ENCODE results near the gene NGB.

The NGB gene

DNA sequence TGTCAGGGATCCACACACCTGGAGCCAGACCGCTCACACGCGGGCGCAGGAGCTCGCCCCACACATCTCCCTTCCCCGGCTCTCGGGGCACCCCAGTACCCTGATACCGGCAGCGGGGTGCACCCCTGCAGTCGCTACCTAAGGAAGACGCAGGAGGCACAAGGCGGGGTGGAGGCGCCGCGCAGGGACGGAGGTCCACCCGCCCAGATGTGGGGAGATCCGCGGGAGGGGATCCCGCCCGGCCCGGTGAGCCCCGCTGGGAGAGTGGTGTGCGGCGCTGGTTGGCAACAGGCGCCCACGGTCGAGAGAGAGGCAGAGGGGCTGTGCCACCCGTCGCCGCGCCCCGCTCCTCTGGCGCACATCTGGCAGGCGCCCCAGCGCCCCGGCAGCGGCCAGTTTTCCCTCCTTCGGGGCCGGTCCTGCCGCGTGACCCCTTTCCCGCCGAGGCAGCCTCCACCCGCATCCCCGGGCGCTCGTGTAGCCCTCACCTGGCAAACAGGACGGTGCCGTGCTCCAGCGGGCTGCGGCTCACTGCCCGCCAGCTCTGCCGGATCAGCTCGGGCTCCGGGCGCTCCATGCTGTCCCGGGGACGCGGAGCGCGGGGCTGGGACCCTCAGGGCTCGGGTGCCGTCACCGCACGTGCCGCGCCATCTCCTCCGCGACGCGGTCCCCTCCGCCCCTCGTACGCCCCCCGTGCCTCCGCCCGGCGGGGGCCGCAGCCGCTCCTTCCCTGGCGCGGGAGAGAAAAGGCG is 469 bp downstream of the NGB start:
- no peak for DNase-seq (ENCODE audit: extremely low read depth, low read depth)
- TF ChIP-seq CTCF (IDR thresholded peaks at IDR 0.05; ENCODE audit: low read depth, low read length), result no peak

DNA sequence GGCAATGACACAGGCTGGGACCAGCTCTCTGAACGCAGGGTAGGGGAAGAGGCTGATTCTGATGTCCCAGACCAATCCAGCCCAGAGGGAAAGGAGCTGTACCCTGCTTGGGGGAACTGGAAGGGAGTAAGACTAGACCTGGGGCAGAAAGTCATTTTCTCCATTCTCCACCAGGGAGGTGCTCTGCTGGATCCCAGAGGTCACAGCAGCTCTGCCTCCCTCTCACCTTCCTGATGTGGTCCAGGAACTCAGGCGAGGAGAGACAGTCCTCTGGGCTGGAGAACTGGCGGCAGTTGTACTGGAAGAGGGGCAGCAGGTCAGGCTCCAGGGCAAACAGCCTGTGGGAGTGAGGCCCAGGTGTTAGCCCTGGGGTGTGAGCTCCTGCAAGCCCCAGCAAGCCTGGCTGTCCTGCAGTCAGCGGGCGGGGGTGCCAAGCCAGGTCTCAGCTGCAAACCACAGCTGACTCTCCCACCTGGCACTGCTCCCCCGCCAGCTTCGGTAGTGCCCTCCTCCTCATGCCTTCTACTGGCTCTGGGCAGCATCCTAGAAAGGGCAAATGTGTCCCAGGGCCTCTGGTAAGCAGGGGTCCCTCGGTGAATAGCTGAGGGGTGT is 1.9 kb downstream of the NGB start:
- DNase-seq (ENCODE audit: extremely low read depth, low read depth), result no peak
- no peak for TF ChIP-seq CTCF (IDR thresholded peaks at IDR 0.05; ENCODE audit: low read depth, low read length)

DNA sequence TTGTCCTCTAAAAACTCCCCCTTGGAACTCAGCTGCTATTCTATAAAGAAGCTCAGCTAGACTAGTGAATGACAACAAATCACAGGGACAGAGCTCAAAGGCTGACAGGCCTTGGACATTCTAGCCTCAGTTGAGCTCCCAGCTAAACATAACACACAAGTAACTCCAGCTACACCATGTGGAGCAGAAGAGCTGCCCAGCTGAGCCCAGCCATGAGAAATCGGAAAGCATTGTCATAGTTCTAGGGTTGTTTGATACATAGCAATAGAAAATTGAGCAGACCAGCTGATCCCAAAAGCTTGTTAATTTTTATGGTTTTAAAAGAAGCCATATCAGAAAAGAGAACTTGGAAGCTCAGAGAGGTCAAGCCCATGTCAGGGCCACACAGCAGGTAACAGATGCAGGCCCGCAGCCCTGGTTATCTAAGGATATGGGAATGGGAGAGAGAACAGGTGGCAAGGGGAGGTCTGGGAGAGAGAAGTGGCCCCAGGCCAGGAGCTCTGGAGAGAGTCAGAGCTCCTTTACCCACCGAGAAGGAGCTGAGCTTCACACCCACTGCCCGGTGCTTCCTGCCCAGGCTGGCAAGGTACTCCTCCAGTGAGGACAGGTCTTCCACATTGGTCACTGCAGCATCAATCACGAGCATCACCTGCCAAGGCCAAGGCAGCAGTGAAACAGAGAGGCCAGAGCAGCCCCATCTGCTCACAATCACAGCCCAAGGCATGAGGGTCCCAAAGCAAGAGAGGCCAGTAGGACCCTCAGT is 2.9 kb downstream of the NGB start:
- DNase-seq (ENCODE audit: extremely low read depth, low read depth), result no peak
- TF ChIP-seq CTCF (IDR thresholded peaks at IDR 0.05; ENCODE audit: low read depth, low read length), result no peak

DNA sequence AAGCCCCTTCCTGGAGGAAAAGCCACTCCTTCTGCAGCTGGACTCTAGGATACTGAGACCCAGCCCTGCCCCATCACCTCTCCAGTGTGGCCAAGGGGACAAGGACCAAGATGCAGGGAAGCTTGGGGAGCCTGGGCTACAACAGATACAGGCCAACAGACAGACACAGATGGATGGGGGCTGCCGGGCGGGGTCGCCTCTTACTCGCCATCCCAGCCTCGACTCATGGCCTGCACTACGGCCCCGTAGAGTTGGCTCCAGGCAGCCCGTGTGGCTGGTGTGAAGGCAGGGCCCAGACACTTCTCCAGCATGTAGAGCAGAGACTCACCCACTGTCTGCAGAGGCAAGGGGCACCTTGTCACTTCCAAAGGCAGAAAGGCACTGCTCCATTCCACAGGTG is 4.7 kb downstream of the NGB start:
- no peak for DNase-seq (ENCODE audit: extremely low read depth, low read depth)
- TF ChIP-seq CTCF (IDR thresholded peaks at IDR 0.05; ENCODE audit: low read depth, low read length), result no peak

DNA sequence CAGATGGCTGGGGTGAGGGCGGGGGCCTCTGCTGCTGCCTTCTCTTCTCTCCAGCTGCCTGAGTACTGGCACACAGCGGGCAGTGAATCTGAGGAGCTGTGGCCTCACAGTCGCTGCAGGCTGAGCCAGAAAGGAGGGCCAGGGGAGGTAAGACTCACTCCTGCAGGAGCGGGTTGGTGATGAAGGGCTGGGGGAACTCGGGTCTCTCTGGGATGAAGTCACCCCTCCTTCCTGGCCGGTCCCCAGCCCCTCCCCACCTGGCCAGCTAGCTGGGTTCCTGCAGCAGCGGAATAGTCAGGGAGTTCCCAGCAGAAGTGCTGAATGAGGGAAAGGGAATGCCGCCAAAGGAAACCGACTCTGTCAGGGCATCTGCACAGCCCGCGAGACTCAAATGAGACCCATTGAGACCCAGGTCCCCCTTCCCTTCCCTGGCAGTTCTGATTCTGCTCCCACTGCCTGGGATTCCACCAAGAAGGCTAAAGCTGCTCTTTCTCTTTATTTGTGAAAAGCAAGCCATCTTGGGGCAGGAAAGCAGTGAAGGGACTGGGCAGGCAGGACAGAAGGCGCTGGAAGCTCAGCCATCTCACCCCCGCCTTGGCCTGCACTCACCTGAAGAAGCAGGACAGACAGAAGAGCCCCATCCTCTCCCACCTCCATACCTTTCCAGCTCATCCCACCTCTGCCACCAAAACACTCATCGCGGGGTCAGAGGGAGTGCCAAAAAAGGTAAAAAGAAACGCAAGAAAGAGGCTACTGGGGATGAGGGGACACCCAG is 5.3 kb downstream of the NGB start:
- no peak for DNase-seq (ENCODE audit: extremely low read depth, low read depth)
- no peak for TF ChIP-seq CTCF (IDR thresholded peaks at IDR 0.05; ENCODE audit: low read depth, low read length)

DNA sequence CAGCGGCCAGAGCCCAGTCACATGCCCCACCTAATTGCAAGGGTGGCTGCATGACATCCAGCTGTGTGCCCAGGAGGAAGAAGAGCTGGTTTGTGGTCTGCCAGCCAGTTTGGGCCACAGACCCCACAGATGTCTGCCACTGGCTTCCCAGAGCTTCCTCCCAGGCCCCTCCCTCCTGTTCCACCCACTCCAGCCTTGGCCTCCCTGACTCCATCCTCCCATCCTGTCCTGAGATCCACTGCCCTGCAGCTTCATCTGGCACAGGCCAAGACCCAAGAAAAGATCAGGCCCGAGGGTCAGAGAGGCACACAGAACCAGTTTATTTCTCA is 5.9 kb downstream of the NGB start:
- TF ChIP-seq CTCF (IDR thresholded peaks at IDR 0.05; ENCODE audit: low read depth, low read length), result no peak
- DNase-seq (ENCODE audit: extremely low read depth, low read depth), result no peak
